ENCODE measurements around the gene ECSCR. TPM values are rescaled to one million over a fixed set of nuclear protein-coding genes. Genes with fewer than 3 reads are reported as not detected.
A peak's percentile ranks its signal among the peaks of the same experiment; 100 is the strongest.

The ECSCR gene
- total RNA-seq, 1 experiment from 2014 or later: not detected

DNA sequence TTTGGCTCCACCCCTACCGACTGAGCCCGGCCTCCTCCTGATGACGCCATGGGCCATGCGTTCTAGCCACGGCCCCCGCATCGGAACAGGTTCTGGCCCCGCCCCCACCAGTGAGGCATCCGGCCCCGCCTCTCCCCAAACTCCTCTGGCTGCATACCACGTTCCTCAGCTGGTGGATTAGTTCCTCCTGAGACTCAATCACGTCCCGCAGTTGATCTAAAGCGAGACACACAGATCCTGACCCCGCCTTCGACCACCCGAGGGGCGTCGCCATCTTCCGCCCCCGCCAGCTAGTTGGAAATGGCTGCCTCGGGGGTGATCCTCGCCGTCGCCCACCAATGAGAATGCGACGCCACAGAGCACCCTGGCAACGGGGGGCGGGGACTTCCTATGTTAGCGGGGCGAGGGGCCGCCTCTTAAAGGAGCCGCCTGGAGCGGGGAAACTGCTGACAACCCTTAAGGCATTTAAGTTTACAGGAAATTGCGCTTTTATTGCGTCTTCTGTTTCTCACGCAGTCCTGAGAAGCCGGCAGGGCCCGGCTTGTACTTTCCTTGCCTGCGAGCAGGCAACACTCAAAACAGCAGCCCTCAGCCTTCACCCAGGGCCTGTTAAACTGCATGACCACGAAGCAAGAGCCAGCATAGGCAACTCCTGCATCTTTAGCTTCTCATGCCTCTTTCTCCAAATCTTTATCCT is 58.6 kb downstream of the ECSCR start, which contains the start of gene SPATA24:
Gene SPATA24, minus strand, starts transcription at position 303 of the 697 bp plus-strand sequence. Its CDS starts 29 bp downstream, at position 274.
- peaks cover 14% of the 10 kb centered on the region for H3K4me1 ChIP-seq (ENCODE audit: control insufficient read depth, insufficient read depth, low read length)
- no TSS peak for BruUV-seq (replicated peaks)
- ChIA-PET POLR2A (interaction anchor here (0.6 to 0.7 kb wide), 3 partner anchors 8 to 444 kb away, joined by 4 to 5 read pairs (median 5); no protein-coding TSS in a partner anchor), CTCF (no interaction called here)
- DNase-seq (ENCODE audit: low read depth, low spot score) (peak; percentile 83), ATAC-seq (peak; percentile 97)
- no peaks in the 10 kb centered on the region for H3K36me3 ChIP-seq (ENCODE audit: control insufficient read depth, insufficient read depth, low read length)
- in situ Hi-C loops (cut with HindIII; ENCODE audit: low pct_unique_long_range_greater_than_20kb, low sequenced_read_pairs) (loop anchor here (25.0 kb wide), 1 partner anchor 108 kb away; no protein-coding TSS in a partner anchor), intact Hi-C loops (cut with micrococcal nuclease; ENCODE audit: unreplicated experiment) (no loop called here)
- no peaks in the 10 kb centered on the region for H3K27me3 ChIP-seq (ENCODE audit: control insufficient read depth, insufficient read depth, low read length)
- no peaks in the 10 kb centered on the region for H3K9me3 ChIP-seq (ENCODE audit: control insufficient read depth, insufficient read depth, low read depth, low read length)
- TF ChIP-seq SIN3A (IDR thresholded peaks at IDR 0.05; ENCODE audit: borderline replicate concordance, insufficient read depth, low read depth, low read length) (peak; percentile 63; the same call in 1 of the 2 replicates), TCF7L2 (IDR thresholded peaks at IDR 0.05; ENCODE audit: low read depth, low read length) (no peak), POLR2AphosphoS5 (IDR thresholded peaks at IDR 0.05; ENCODE audit: low read depth, low read length) (peak; percentile 47; the same call in 1 of the 2 replicates)
- TF ChIP-seq, protein P1, sequence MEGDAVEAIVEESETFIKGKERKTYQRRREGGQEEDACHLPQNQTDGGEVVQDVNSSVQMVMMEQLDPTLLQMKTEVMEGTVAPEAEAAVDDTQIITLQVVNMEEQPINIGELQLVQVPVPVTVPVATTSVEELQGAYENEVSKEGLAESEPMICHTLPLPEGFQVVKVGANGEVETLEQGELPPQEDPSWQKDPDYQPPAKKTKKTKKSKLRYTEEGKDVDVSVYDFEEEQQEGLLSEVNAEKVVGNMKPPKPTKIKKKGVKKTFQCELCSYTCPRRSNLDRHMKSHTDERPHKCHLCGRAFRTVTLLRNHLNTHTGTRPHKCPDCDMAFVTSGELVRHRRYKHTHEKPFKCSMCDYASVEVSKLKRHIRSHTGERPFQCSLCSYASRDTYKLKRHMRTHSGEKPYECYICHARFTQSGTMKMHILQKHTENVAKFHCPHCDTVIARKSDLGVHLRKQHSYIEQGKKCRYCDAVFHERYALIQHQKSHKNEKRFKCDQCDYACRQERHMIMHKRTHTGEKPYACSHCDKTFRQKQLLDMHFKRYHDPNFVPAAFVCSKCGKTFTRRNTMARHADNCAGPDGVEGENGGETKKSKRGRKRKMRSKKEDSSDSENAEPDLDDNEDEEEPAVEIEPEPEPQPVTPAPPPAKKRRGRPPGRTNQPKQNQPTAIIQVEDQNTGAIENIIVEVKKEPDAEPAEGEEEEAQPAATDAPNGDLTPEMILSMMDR (IDR thresholded peaks at IDR 0.05): no peak
- TF ChIP-seq, protein P2, sequence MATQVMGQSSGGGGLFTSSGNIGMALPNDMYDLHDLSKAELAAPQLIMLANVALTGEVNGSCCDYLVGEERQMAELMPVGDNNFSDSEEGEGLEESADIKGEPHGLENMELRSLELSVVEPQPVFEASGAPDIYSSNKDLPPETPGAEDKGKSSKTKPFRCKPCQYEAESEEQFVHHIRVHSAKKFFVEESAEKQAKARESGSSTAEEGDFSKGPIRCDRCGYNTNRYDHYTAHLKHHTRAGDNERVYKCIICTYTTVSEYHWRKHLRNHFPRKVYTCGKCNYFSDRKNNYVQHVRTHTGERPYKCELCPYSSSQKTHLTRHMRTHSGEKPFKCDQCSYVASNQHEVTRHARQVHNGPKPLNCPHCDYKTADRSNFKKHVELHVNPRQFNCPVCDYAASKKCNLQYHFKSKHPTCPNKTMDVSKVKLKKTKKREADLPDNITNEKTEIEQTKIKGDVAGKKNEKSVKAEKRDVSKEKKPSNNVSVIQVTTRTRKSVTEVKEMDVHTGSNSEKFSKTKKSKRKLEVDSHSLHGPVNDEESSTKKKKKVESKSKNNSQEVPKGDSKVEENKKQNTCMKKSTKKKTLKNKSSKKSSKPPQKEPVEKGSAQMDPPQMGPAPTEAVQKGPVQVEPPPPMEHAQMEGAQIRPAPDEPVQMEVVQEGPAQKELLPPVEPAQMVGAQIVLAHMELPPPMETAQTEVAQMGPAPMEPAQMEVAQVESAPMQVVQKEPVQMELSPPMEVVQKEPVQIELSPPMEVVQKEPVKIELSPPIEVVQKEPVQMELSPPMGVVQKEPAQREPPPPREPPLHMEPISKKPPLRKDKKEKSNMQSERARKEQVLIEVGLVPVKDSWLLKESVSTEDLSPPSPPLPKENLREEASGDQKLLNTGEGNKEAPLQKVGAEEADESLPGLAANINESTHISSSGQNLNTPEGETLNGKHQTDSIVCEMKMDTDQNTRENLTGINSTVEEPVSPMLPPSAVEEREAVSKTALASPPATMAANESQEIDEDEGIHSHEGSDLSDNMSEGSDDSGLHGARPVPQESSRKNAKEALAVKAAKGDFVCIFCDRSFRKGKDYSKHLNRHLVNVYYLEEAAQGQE (IDR thresholded peaks at IDR 0.05; ENCODE audit: insufficient read depth in 1 of 2, low read depth in 2 of 2, low read length in 1 of 2): 0 out of 4 replicates have a peak, but pooled peaks of 1 of the 2 experiments have one; percentile 16
- H3K27ac ChIP-seq (ENCODE audit: low read length): peak within 1 kb of the TSS; percentile 91
- H3K4me3 ChIP-seq (ENCODE audit: low read depth in 2 of 2, low read length in 2 of 2): peak within 1 kb of the TSS; percentile 53 to 71

DNA sequence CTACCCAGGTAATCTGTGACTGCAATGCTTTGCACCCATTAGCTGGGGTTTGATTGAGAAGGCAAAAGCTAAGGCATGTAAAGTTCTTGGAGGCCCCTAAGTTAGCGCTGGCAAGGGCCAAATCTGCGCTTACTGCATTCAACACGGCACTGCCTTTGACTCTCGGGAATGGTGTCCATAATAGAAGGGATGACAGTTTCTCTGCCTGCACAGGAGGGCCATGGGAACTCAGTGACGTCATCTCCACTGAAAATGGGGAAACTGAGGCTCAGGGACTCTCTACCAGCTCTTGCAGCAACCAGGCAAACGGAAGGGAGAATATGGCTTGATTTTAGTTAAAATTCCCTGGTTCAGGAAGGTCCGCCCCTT is 59.1 kb downstream of the ECSCR start:
- in situ Hi-C loops (cut with HindIII; ENCODE audit: low pct_unique_long_range_greater_than_20kb, low sequenced_read_pairs): loop anchor here (25.0 kb wide), 1 partner anchor 109 kb away; no protein-coding TSS in a partner anchor
- Histone ChIP-seq H3K27me3 (ENCODE audit: control insufficient read depth, insufficient read depth, low read length) (no peaks in the 10 kb centered on the region), H3K27ac (ENCODE audit: low read length) (peak overlapping the region; percentile 91), H3K9me3 (ENCODE audit: control insufficient read depth, insufficient read depth, low read depth, low read length) (no peaks in the 10 kb centered on the region), H3K36me3 (ENCODE audit: control insufficient read depth, insufficient read depth, low read length) (no peaks in the 10 kb centered on the region), H3K4me1 (ENCODE audit: control insufficient read depth, insufficient read depth, low read length) (peaks cover 14% of the 10 kb centered on the region), H3K4me3 (ENCODE audit: low read depth in 2 of 2, low read length in 2 of 2) (peak overlapping the region; percentile 53 to 71)
- ChIA-PET CTCF (no interaction called here), POLR2A (interaction anchor here (0.6 to 0.7 kb wide), 3 partner anchors 9 to 443 kb away, joined by 4 to 5 read pairs (median 5); no protein-coding TSS in a partner anchor)
- BruUV-seq (replicated peaks): TSS peak; percentile 97
- DNase-seq (ENCODE audit: low read depth, low spot score) (no peak), ATAC-seq (peak; percentile 37)
- intact Hi-C loops (cut with micrococcal nuclease; ENCODE audit: unreplicated experiment): no loop called here
- TF ChIP-seq POLR2AphosphoS5 (IDR thresholded peaks at IDR 0.05; ENCODE audit: low read depth, low read length) (no peak), SIN3A (IDR thresholded peaks at IDR 0.05; ENCODE audit: borderline replicate concordance, insufficient read depth, low read depth, low read length) (no peak), TCF7L2 (IDR thresholded peaks at IDR 0.05; ENCODE audit: low read depth, low read length) (no peak)
- TF ChIP-seq, protein P1 (IDR thresholded peaks at IDR 0.05): no peak
- TF ChIP-seq, protein P2 (IDR thresholded peaks at IDR 0.05; ENCODE audit: insufficient read depth in 1 of 2, low read depth in 2 of 2, low read length in 1 of 2): no peak
